Neural cell (in vitro differentiated cells): ENCODE measurements around the gene TECPR1. TPM values are rescaled to one million over a fixed set of nuclear protein-coding genes. Genes with fewer than 3 reads are reported as not detected.

Experiments used
- H2AFZ ChIP-seq: fragments of 200-600, 300-800 bp; sonication (generic), shearing (Covaris generic); 2 replicates; pipeline ENCODE4 v1.6.0; 2014; ENCODE audit warnings: low read depth, mild to moderate bottlenecking, antibody characterized with exemption, low read length, moderate library complexity
- H3F3A ChIP-seq: fragments of 200-600 bp; shearing (Covaris generic); 2 replicates; pipeline ENCODE4 v1.6.1; 2016; ENCODE audit warnings: mild to moderate bottlenecking, moderate library complexity, mixed read lengths, antibody characterized with exemption, low read length; ENCODE audit not compliant: insufficient read depth, poor library complexity, severe bottlenecking
- H3K27ac ChIP-seq: fragments of 200-600, 300-800 bp; sonication (generic), shearing (Covaris generic); 2 replicates; pipeline ENCODE4 v1.5.1; 2014; ENCODE audit warnings: mild to moderate bottlenecking, low read length, moderate library complexity
- H3K27me3 ChIP-seq: fragments of 300-800, 200-600 bp; sonication (generic), shearing (Covaris generic); 2 replicates; pipeline ENCODE4 v1.6.0; 2014; ENCODE audit warnings: mild to moderate bottlenecking, low read depth, low read length, moderate library complexity; ENCODE audit not compliant: insufficient read depth
- H3K36me3 ChIP-seq: fragments of 300-800, 200-600 bp; sonication (generic), shearing (Covaris generic); 2 replicates; pipeline ENCODE4 v1.5.1; 2014; ENCODE audit warnings: mild to moderate bottlenecking, antibody characterized with exemption, low read length, moderate library complexity; ENCODE audit not compliant: insufficient read depth
- H3K4me2 ChIP-seq: fragments of 300-800, 200-600 bp; sonication (generic), shearing (Covaris generic); 2 replicates; pipeline ENCODE4 v1.6.0; 2014; ENCODE audit warnings: mild to moderate bottlenecking, low read length
- H3K4me3 ChIP-seq: fragments of 300-800, 200-600 bp; sonication (generic), shearing (Covaris generic); 2 replicates; pipeline ENCODE4 v1.5.1; 2014; ENCODE audit warnings: mild to moderate bottlenecking, low read length, moderate library complexity
- H3K79me2 ChIP-seq: fragments of 200-600 bp; shearing (Covaris generic); replicated peaks from 2 replicates; pipeline ENCODE4 v1.6.0; 2014; ENCODE audit warnings: mild to moderate bottlenecking, low read length, moderate library complexity; ENCODE audit not compliant: insufficient read depth
- H3K9ac ChIP-seq: fragments of 300-800, 200-600 bp; sonication (generic), shearing (Covaris generic); 2 replicates; pipeline ENCODE4 v1.6.1; 2016; ENCODE audit warnings: mild to moderate bottlenecking, low read length, mixed read lengths
- H3K9me2 ChIP-seq: fragments of 200-600 bp; shearing (Covaris generic); 2 replicates; pipeline ENCODE4 v1.6.1; 2016; ENCODE audit warnings: mild to moderate bottlenecking, low read length, mixed read lengths; ENCODE audit not compliant: insufficient read depth
- H3K9me3 ChIP-seq: fragments of 200-600, 300-800 bp; sonication (generic), shearing (Covaris generic); 2 replicates; pipeline ENCODE4 v1.6.1; 2016; ENCODE audit warnings: mild to moderate bottlenecking, mixed run types, low read length, moderate library complexity, mixed read lengths
- H4K20me1 ChIP-seq: fragments of 200-600 bp; shearing (Covaris generic); 2 replicates; pipeline ENCODE4 v1.6.1; 2016; ENCODE audit warnings: mild to moderate bottlenecking, mixed run types; ENCODE audit not compliant: insufficient read depth
- EP300 ChIP-seq: fragments of 450-650 bp; conservative IDR thresholded peaks from 2 replicates; pipeline ENCODE4 v1.6.1; 2014; ENCODE audit warnings: antibody characterized with exemption, mild to moderate bottlenecking, moderate library complexity; ENCODE audit not compliant: poor library complexity, severe bottlenecking
- EZH2 ChIP-seq: fragments of 200-600, 300-800 bp; shearing (Covaris generic), sonication (generic); IDR thresholded peaks from 2 replicates; pipeline ENCODE4 v1.6.1; 2014; ENCODE audit warnings: antibody characterized with exemption, low read length, borderline replicate concordance, mild to moderate bottlenecking; ENCODE audit not compliant: insufficient read depth, poor library complexity, severe bottlenecking
- MXI1 ChIP-seq: fragments of 450-650 bp; conservative IDR thresholded peaks from 2 replicates; pipeline ENCODE4 v1.6.1; 2014; ENCODE audit warnings: antibody characterized with exemption, mild to moderate bottlenecking; ENCODE audit not compliant: poor library complexity, severe bottlenecking
- POLR2AphosphoS5 ChIP-seq: IDR thresholded peaks from 2 replicates; pipeline ENCODE4 v1.6.1; 2012
- RAD21 ChIP-seq: fragments of 450-650 bp; conservative IDR thresholded peaks from 2 replicates; pipeline ENCODE4 v1.6.1; 2014; ENCODE audit warnings: antibody characterized with exemption, mild to moderate bottlenecking, moderate library complexity
- SMC3 ChIP-seq: fragments of 450-650 bp; conservative IDR thresholded peaks from 2 replicates; pipeline ENCODE4 v1.6.1; 2014; ENCODE audit warnings: antibody characterized with exemption, mild to moderate bottlenecking, moderate library complexity; ENCODE audit not compliant: poor library complexity
- TAF1 ChIP-seq: IDR thresholded peaks from 2 replicates; pipeline ENCODE4 v1.6.1; 2012; ENCODE audit warnings: low read depth
- polyA plus RNA-seq: library from polyadenylated mRNA; depleted of rRNA; stranded (reverse); fragments of >200 nt; gene quantifications from 2 replicates; pipeline ENCODE4 v1.2.3, GENCODE V29; 2014
- TF ChIP-seq, protein P1 (sequence below): fragments of 450-650 bp; IDR thresholded peaks from 2 replicates; pipeline ENCODE4 v1.5.1; 2014; ENCODE audit warnings: antibody characterized with exemption, mild to moderate bottlenecking, moderate library complexity; ENCODE audit not compliant: poor library complexity, severe bottlenecking
- TF ChIP-seq, protein P2 (sequence below): IDR thresholded peaks from 2 replicates; pipeline ENCODE4 v1.6.1; 2012; ENCODE audit warnings: borderline replicate concordance

TECPR1 gene
- polyA plus RNA-seq, 1 donor from 2014 or later = 46.6 TPM

DNA sequence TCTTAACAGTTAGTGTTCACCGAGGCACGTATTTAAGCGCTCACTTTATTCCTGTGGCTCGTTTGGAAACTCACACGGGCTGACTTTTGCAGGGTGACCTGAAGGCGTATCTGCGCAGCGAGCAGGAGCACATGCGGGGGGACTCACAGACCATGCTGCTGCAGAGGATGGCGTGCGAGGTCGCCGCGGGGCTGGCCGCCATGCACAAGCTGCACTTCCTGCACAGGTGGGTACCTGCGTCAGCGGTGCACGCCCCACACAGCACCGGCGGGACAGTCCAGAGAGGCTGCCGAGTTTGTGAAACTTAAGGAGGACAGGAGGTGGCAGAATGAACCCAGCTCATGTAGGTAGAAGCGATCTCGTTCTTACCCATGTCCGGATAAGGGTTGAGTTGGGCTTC is 80.6 kb downstream of the TECPR1 start:
- H3K27me3 ChIP-seq = no peaks in the 10 kb centered on the region

DNA sequence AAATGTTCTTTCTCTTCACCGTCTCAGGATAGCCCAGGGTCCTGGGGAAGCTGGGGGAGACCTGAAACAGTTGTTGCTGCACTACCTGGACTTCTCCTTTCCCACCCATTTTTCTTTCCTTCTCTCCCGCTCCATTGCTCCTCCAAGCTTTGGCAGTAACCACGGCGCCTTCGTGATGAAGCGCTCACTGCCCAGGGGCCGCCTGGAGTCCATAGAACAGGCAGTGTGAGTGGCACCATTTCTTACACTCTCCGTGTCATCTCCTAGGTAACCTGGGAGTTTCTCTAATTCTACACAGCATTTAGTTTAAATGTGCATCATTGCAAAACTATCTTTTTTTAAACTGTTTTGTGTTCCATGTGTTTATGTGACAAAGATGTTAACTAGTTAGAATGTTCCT is 81.1 kb downstream of the TECPR1 start:
- Histone ChIP-seq H2AFZ (no peak overlapping the region), H3K27me3 (no peaks in the 10 kb centered on the region), H4K20me1 (no peaks in the 10 kb centered on the region), H3K9me2 (no peaks in the 10 kb centered on the region), H3K9me3 (no peaks in the 10 kb centered on the region), H3K36me3 (peaks cover 9% of the 10 kb centered on the region), H3K9ac (no peak overlapping the region), H3K4me3 (no peak overlapping the region), H3F3A (no peaks in the 10 kb centered on the region), H3K79me2 (peaks cover 5% of the 10 kb centered on the region), H3K4me2 (no peak overlapping the region), H3K27ac (no peak overlapping the region)
- no peak for TF ChIP-seq RAD21
- TF ChIP-seq, protein P1, sequence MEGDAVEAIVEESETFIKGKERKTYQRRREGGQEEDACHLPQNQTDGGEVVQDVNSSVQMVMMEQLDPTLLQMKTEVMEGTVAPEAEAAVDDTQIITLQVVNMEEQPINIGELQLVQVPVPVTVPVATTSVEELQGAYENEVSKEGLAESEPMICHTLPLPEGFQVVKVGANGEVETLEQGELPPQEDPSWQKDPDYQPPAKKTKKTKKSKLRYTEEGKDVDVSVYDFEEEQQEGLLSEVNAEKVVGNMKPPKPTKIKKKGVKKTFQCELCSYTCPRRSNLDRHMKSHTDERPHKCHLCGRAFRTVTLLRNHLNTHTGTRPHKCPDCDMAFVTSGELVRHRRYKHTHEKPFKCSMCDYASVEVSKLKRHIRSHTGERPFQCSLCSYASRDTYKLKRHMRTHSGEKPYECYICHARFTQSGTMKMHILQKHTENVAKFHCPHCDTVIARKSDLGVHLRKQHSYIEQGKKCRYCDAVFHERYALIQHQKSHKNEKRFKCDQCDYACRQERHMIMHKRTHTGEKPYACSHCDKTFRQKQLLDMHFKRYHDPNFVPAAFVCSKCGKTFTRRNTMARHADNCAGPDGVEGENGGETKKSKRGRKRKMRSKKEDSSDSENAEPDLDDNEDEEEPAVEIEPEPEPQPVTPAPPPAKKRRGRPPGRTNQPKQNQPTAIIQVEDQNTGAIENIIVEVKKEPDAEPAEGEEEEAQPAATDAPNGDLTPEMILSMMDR = no peak
- no peak for TF ChIP-seq POLR2AphosphoS5
- no peak for TF ChIP-seq EZH2
- TF ChIP-seq TAF1 = no peak
- TF ChIP-seq EP300 = no peak
- TF ChIP-seq MXI1 = no peak
- TF ChIP-seq, protein P2, sequence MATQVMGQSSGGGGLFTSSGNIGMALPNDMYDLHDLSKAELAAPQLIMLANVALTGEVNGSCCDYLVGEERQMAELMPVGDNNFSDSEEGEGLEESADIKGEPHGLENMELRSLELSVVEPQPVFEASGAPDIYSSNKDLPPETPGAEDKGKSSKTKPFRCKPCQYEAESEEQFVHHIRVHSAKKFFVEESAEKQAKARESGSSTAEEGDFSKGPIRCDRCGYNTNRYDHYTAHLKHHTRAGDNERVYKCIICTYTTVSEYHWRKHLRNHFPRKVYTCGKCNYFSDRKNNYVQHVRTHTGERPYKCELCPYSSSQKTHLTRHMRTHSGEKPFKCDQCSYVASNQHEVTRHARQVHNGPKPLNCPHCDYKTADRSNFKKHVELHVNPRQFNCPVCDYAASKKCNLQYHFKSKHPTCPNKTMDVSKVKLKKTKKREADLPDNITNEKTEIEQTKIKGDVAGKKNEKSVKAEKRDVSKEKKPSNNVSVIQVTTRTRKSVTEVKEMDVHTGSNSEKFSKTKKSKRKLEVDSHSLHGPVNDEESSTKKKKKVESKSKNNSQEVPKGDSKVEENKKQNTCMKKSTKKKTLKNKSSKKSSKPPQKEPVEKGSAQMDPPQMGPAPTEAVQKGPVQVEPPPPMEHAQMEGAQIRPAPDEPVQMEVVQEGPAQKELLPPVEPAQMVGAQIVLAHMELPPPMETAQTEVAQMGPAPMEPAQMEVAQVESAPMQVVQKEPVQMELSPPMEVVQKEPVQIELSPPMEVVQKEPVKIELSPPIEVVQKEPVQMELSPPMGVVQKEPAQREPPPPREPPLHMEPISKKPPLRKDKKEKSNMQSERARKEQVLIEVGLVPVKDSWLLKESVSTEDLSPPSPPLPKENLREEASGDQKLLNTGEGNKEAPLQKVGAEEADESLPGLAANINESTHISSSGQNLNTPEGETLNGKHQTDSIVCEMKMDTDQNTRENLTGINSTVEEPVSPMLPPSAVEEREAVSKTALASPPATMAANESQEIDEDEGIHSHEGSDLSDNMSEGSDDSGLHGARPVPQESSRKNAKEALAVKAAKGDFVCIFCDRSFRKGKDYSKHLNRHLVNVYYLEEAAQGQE = no peak
- no peak for TF ChIP-seq SMC3

More for the DNA sequence above, 80.6 kb downstream of the TECPR1 start:
- no peak overlapping the region for H2AFZ ChIP-seq
- no peak overlapping the region for H3K9ac ChIP-seq
- TF ChIP-seq MXI1 (no peak), TAF1 (no peak)
- H3K36me3 ChIP-seq = peaks cover 9% of the 10 kb centered on the region
- H3K27ac ChIP-seq = no peak overlapping the region
- no peaks in the 10 kb centered on the region for H3F3A ChIP-seq
- H4K20me1 ChIP-seq = no peaks in the 10 kb centered on the region
- H3K4me2 ChIP-seq = no peak overlapping the region
- H3K9me2 ChIP-seq = no peaks in the 10 kb centered on the region
- no peak overlapping the region for H3K4me3 ChIP-seq
- H3K9me3 ChIP-seq = no peaks in the 10 kb centered on the region
- peaks cover 5% of the 10 kb centered on the region for H3K79me2 ChIP-seq
